ENCODE results near the gene GRIN3A.

GRIN3A gene

GRCh38 chr9:101738566-101739183 is at the start of gene GRIN3A:
TSS of gene GRIN3A (minus strand) at chr9:101738647. CDS start at chr9:101737979, 668 bp downstream.
- no peak within 1 kb of the TSS for H3K27ac ChIP-seq
- H3K4me1 ChIP-seq: no peaks in the 10 kb centered on the region
- no peak for TF ChIP-seq Cebpa-rat (IDR thresholded peaks at IDR 0.05)
- no peak within 1 kb of the TSS for H3K4me2 ChIP-seq
- peaks cover 17% of the 10 kb centered on the region for H3K9me3 ChIP-seq
- peaks cover 14% of the 10 kb centered on the region; the same call in 1 of the 2 replicates for H3K27me3 ChIP-seq
- H3K4me3 ChIP-seq: no peak within 1 kb of the TSS
- H4K20me1 ChIP-seq: no peaks in the 10 kb centered on the region
- H3K36me3 ChIP-seq: no peaks in the 10 kb centered on the region
- no peak within 1 kb of the TSS for H3K9ac ChIP-seq

- no peaks in the 10 kb centered on the region for H3K36me3 ChIP-seq
- H3K27me3 ChIP-seq: no peaks in the 10 kb centered on the region
- no peak overlapping the region for H3K4me2 ChIP-seq
- TF ChIP-seq Cebpa-rat (IDR thresholded peaks at IDR 0.05): no peak
- H3K9ac ChIP-seq: no peak overlapping the region
- no peak overlapping the region for H3K27ac ChIP-seq
- no peaks in the 10 kb centered on the region for H4K20me1 ChIP-seq
- H3K4me3 ChIP-seq: no peak overlapping the region
- no peaks in the 10 kb centered on the region for H3K9me3 ChIP-seq
- no peaks in the 10 kb centered on the region for H3K4me1 ChIP-seq
Measured at GRCh38 chr9:101787891-101788290, 49.4 kb upstream of the GRIN3A start.

- no peaks in the 10 kb centered on the region for H3K36me3 ChIP-seq
- no peak for TF ChIP-seq Cebpa-rat (IDR thresholded peaks at IDR 0.05)
Measured at GRCh38 chr9:101778332-101778731, 39.9 kb upstream of the GRIN3A start.

DNA sequence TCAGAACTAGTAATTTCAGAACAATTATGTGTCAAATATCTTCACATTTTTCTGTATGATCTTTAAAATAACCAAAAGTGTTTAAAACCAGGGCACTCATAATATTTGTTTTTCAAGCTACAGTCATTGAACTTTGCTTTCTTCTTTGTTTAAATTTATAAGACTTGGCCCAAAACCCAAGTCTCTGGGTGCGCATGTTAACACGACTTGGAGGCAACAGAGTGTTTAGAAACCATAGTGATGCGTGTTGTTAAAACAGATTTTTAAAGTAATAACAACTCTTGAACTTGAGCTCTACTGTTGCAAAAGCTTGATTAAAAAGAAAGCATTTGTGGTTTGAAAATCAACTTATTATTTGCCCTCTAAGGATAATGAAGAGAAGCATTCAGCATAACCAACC is 26.0 kb upstream of the GRIN3A start:
- no peaks in the 10 kb centered on the region for H3K36me3 ChIP-seq
- H3K4me3 ChIP-seq: no peak overlapping the region
- no peak overlapping the region for H3K9ac ChIP-seq
- H3K4me2 ChIP-seq: no peak overlapping the region
- no peaks in the 10 kb centered on the region for H3K27me3 ChIP-seq
- TF ChIP-seq Cebpa-rat (IDR thresholded peaks at IDR 0.05): no peak
- H3K4me1 ChIP-seq: peaks cover 12% of the 10 kb centered on the region
- no peak overlapping the region for H3K27ac ChIP-seq
- H3K9me3 ChIP-seq: no peaks in the 10 kb centered on the region
- H4K20me1 ChIP-seq: no peaks in the 10 kb centered on the region

More at GRCh38 chr9:101778332-101778731, 39.9 kb upstream of the GRIN3A start:
- H3K9me3 ChIP-seq: no peaks in the 10 kb centered on the region
- H3K4me1 ChIP-seq: no peaks in the 10 kb centered on the region
- H3K27ac ChIP-seq: no peak overlapping the region
- no peak overlapping the region for H3K4me3 ChIP-seq
- H3K9ac ChIP-seq: no peak overlapping the region
- no peaks in the 10 kb centered on the region for H3K27me3 ChIP-seq
- H4K20me1 ChIP-seq: no peaks in the 10 kb centered on the region
- H3K4me2 ChIP-seq: no peak overlapping the region

- Histone ChIP-seq H3K36me3 (no peaks in the 10 kb centered on the region), H3K9ac (no peak overlapping the region), H4K20me1 (no peaks in the 10 kb centered on the region), H3K4me1 (no peaks in the 10 kb centered on the region), H3K27me3 (no peaks in the 10 kb centered on the region), H3K4me2 (no peak overlapping the region), H3K9me3 (no peaks in the 10 kb centered on the region), H3K4me3 (no peak overlapping the region), H3K27ac (no peak overlapping the region)
- no peak for TF ChIP-seq Cebpa-rat (IDR thresholded peaks at IDR 0.05)
Measured at GRCh38 chr9:101758304-101758930, 20.0 kb upstream of the GRIN3A start.

DNA sequence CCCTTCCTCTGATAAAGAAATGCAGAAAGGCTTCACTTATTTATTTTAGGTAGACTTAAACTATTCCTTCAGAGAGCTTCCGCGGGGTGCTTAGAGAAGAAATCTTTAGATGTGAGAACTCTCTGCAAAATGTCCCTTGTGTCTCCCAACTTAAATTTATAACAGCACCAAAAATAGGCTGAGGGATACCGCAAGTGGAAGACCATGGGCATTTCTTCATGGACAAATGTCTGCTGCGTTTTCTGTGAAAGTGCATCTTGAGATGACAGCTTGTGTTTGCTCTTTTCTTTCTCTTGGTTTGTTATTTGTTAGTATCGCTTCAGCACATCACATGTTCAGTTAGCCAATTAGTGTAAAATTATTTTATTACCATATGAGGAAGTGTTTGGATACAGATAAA is 15.3 kb upstream of the GRIN3A start:
- no peak for TF ChIP-seq Cebpa-rat (IDR thresholded peaks at IDR 0.05)
- Histone ChIP-seq H3K9ac (no peak overlapping the region), H3K4me3 (no peak overlapping the region), H4K20me1 (no peaks in the 10 kb centered on the region), H3K27me3 (no peaks in the 10 kb centered on the region), H3K36me3 (no peaks in the 10 kb centered on the region), H3K4me2 (no peak overlapping the region), H3K9me3 (no peaks in the 10 kb centered on the region), H3K27ac (no peak overlapping the region), H3K4me1 (no peaks in the 10 kb centered on the region)

GRCh38 chr9:101751895-101752294 is 13.4 kb upstream of the GRIN3A start:
- Histone ChIP-seq H3K36me3 (no peaks in the 10 kb centered on the region), H3K27ac (no peak overlapping the region), H3K27me3 (no peaks in the 10 kb centered on the region), H3K9ac (no peak overlapping the region), H4K20me1 (no peaks in the 10 kb centered on the region), H3K9me3 (no peaks in the 10 kb centered on the region), H3K4me2 (no peak overlapping the region), H3K4me3 (no peak overlapping the region), H3K4me1 (no peaks in the 10 kb centered on the region)
- TF ChIP-seq Cebpa-rat (IDR thresholded peaks at IDR 0.05): no peak

GRCh38 chr9:101739311-101739710 is 864 bp upstream of the GRIN3A start:
- Histone ChIP-seq H3K9me3 (peaks cover 17% of the 10 kb centered on the region), H3K27ac (no peak overlapping the region), H3K4me1 (no peaks in the 10 kb centered on the region), H3K9ac (no peak overlapping the region), H3K36me3 (no peaks in the 10 kb centered on the region), H3K27me3 (peaks cover 14% of the 10 kb centered on the region; the same call in 1 of the 2 replicates), H4K20me1 (no peaks in the 10 kb centered on the region), H3K4me2 (no peak overlapping the region), H3K4me3 (no peak overlapping the region)
- TF ChIP-seq Cebpa-rat (IDR thresholded peaks at IDR 0.05): no peak

- H3K27me3 ChIP-seq: peaks cover 14% of the 10 kb centered on the region; the same call in 1 of the 2 replicates
- no peak overlapping the region for H3K4me2 ChIP-seq
- H3K9ac ChIP-seq: no peak overlapping the region
- no peaks in the 10 kb centered on the region for H3K4me1 ChIP-seq
- TF ChIP-seq Cebpa-rat (IDR thresholded peaks at IDR 0.05): no peak
- no peaks in the 10 kb centered on the region for H3K36me3 ChIP-seq
- H3K4me3 ChIP-seq: no peak overlapping the region
- H4K20me1 ChIP-seq: no peaks in the 10 kb centered on the region
- H3K27ac ChIP-seq: no peak overlapping the region
- peaks cover 17% of the 10 kb centered on the region for H3K9me3 ChIP-seq
Measured at GRCh38 chr9:101737705-101738565, 512 bp downstream of the GRIN3A start.
